BE2C (cell line): ENCODE measurements around the gene CLVS2.

Experiments used
- DNase-seq: peaks from one replicate; pipeline ENCODE4 v3.0.0-alpha.2; 2020
- H3K27me3 ChIP-seq: fragments of 250-450 bp; sonication (Bioruptor Pico); 2 replicates; pipeline ENCODE4 v1.5.1; 2020; ENCODE audit warnings: mild to moderate bottlenecking
- H3K36me3 ChIP-seq: fragments of 250-450 bp; sonication (Bioruptor Pico); 2 replicates; pipeline ENCODE4 v1.5.1; 2020; ENCODE audit warnings: mild to moderate bottlenecking
- H3K4me1 ChIP-seq: fragments of 250-450 bp; sonication (Bioruptor Pico); 2 replicates; pipeline ENCODE4 v1.5.1; 2020
- H3K4me3 ChIP-seq: 2 replicates; pipeline ENCODE4 v1.5.1; 2011; ENCODE audit warnings: low read depth, low read length
- H3K9me3 ChIP-seq: fragments of 250-450 bp; sonication (Bioruptor Pico); 2 replicates; pipeline ENCODE4 v1.5.1; 2020
- CTCF ChIP-seq: IDR thresholded peaks from 2 replicates; pipeline ENCODE4 v1.5.1; 2012; ENCODE audit warnings: mild to moderate bottlenecking, low read depth, low read length

The CLVS2 gene

GRCh38 chr6:122977180-122977579, 18.9 kb upstream of the CLVS2 start:
- TF ChIP-seq CTCF = no peak
- Histone ChIP-seq H3K4me3 (no peak overlapping the region), H3K4me1 (no peaks in the 10 kb centered on the region), H3K9me3 (no peaks in the 10 kb centered on the region), H3K36me3 (no peaks in the 10 kb centered on the region), H3K27me3 (no peaks in the 10 kb centered on the region)
- no peak for DNase-seq

GRCh38 chr6:122984393-122984792, 11.6 kb upstream of the CLVS2 start:
- no peaks in the 10 kb centered on the region for H3K4me1 ChIP-seq
- no peaks in the 10 kb centered on the region for H3K9me3 ChIP-seq
- no peak for DNase-seq
- no peak for TF ChIP-seq CTCF
- H3K36me3 ChIP-seq = no peaks in the 10 kb centered on the region
- no peaks in the 10 kb centered on the region for H3K27me3 ChIP-seq
- H3K4me3 ChIP-seq = no peak overlapping the region

- Histone ChIP-seq H3K4me1 (no peaks in the 10 kb centered on the region), H3K27me3 (peaks cover 31% of the 10 kb centered on the region), H3K36me3 (no peaks in the 10 kb centered on the region), H3K4me3 (no peak overlapping the region), H3K9me3 (no peaks in the 10 kb centered on the region)
- no peak for DNase-seq
- TF ChIP-seq CTCF = no peak
These were observed 1.8 kb upstream of the CLVS2 start for GRCh38 chr6:122994256-122994655.

- H3K27me3 ChIP-seq = peaks cover 31% of the 10 kb centered on the region
- H3K9me3 ChIP-seq = 0 out of 2 replicates have a peak, but pooled peaks cover 3% of the 10 kb centered on the region
- no peak for TF ChIP-seq CTCF
- no peaks in the 10 kb centered on the region for H3K4me1 ChIP-seq
- no peak overlapping the region for H3K4me3 ChIP-seq
- no peaks in the 10 kb centered on the region for H3K36me3 ChIP-seq
- DNase-seq = no peak
These were observed 915 bp downstream of the CLVS2 start for GRCh38 chr6:122996794-122997505.

- H3K9me3 ChIP-seq = 0 out of 2 replicates have a peak, but pooled peaks cover 3% of the 10 kb centered on the region
- no peak for DNase-seq
- H3K36me3 ChIP-seq = no peaks in the 10 kb centered on the region
- no peak overlapping the region for H3K4me3 ChIP-seq
- no peak for TF ChIP-seq CTCF
- H3K27me3 ChIP-seq = peaks cover 31% of the 10 kb centered on the region
- no peaks in the 10 kb centered on the region for H3K4me1 ChIP-seq
These were observed 1.6 kb downstream of the CLVS2 start for GRCh38 chr6:122997541-122998150.

GRCh38 chr6:122998403-122998975, 2.5 kb downstream of the CLVS2 start:
- H3K4me3 ChIP-seq = no peak overlapping the region
- H3K9me3 ChIP-seq = 0 out of 2 replicates have a peak, but pooled peaks cover 3% of the 10 kb centered on the region
- peaks cover 31% of the 10 kb centered on the region for H3K27me3 ChIP-seq
- TF ChIP-seq CTCF = no peak
- DNase-seq = no peak
- no peaks in the 10 kb centered on the region for H3K4me1 ChIP-seq
- H3K36me3 ChIP-seq = no peaks in the 10 kb centered on the region
